CD4-positive, alpha-beta T cell treated with Interleukin-15 for 1 hour (primary cell): ENCODE data around the gene CFAP299.
"Not testable (repeated sequence)": the region's sequence is repeated elsewhere in the genome, so short reads cannot be mapped to it uniquely, and the experiment has no call there.

Experiments used
- DNase-seq: peaks from one replicate; pipeline ENCODE4 v3.0.0-alpha.2; 2020

Gene CFAP299

DNA sequence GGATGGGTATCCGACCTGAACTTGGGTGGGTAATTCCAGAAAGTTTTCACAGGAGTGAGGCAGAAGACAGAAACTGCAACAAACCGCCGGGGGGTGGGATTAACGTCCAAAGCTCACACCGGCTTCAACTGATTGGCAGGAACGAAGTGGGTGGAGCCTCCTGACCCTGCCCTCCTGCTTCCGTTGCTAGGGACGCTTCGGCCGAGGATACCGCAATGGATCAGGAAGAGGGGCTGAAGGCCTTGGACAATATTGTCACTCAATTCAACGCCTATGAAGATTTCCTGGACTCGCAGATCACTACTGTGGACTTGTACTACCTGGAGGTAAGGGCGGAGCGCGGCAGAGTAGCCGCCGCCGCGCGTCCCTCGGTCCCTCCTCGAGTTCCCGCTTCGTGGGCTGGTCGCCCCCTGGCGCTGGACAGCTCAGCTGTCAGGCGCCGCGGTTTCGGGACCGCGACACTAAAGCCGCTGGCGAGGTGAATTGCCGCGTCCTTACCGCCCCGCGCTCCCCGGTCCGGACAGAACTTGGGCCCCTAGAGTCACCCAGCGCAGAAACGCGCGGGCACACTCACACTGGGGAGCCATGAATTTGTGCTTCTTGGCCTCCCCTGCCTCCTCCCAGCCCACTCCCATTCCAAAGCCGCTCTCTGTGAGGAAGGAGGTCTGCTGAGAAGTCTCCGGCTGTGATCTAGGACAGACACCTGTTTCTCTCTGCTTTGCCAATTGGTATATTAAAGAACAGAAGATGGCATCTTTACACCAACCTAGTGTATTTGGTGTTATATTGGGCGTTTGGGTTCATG lies at the start of gene CFAP299:
TSS of gene CFAP299 (plus strand) at position 177 of the 805 bp plus-strand sequence.
- DNase-seq: peak; percentile 68

DNA sequence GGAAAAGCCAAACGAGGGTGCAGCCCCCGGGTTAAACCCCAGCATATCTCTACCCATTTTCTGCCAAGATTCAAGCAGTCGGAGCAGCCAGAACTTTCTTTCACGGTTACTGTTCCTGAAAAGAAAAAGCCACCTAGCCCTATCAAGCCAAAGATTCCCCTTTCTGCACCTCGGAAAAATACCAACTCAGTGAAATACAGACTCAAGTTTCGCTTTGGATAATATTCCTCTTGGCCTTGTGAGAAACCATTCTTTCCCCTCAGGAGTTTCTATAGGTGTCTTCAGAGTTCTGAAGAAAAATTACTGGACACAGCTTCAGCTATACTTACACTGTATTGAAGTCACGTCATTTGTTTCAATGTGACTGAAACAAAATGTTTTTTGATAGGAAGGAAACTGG lies 49.1 kb upstream of the CFAP299 start:
- no peak for DNase-seq

- not testable (repeated sequence) for DNase-seq
These were observed 44.9 kb upstream of the CFAP299 start for GRCh38 chr4:80290665-80291064.

GRCh38 chr4:80294206-80294605 lies 41.3 kb upstream of the CFAP299 start:
- no peak for DNase-seq

GRCh38 chr4:80295336-80295735 lies 40.2 kb upstream of the CFAP299 start:
- no peak for DNase-seq

- no peak for DNase-seq
These were observed 39.7 kb upstream of the CFAP299 start for GRCh38 chr4:80295826-80296225.

DNA sequence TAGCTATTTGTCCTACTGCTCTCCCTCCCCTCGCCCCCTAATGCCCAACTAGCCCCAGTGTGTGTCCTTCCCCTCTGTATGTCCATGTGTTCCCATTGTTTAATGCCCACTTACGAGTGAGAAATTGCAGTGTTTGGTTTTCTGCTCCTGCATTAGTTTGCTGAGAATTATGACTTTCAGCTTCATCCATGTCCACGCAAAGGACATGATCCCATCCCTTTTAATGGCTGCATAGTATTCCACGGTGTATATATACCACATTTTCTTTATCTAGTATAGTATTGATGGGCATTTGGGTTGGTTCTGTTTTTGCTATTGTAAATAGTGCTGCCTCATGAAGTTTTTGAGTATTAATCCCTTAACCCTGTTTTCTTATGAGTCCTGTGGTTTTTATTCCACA lies 33.6 kb upstream of the CFAP299 start:
- no peak for DNase-seq

GRCh38 chr4:80302616-80303223 lies 32.8 kb upstream of the CFAP299 start:
- no peak for DNase-seq

DNA sequence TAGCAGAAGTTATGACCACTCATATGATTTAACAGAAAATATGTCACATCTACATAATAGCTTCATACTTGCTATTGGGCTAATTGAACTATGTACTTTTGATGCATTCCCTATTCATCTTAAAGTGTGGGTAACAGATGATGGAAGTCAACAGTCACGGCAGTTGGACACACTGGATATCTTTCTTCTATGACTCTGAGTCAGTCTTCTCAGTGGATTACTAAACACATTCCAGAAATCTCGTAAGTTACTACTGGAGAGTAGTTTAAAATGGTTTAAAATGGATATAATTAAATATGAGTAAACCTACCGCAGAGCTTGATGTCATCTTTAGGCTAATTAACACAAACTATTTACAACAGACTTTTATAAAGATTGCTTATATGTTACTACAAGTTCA lies 30.1 kb upstream of the CFAP299 start:
- no peak for DNase-seq

GRCh38 chr4:80306260-80306659 lies 29.3 kb upstream of the CFAP299 start:
- no peak for DNase-seq

GRCh38 chr4:80307183-80307735 lies 28.3 kb upstream of the CFAP299 start:
- DNase-seq: no peak

- no peak for DNase-seq
These were observed 27.6 kb upstream of the CFAP299 start for GRCh38 chr4:80307774-80308465.

GRCh38 chr4:80308466-80308822 lies 27.1 kb upstream of the CFAP299 start:
- DNase-seq: no peak

DNA sequence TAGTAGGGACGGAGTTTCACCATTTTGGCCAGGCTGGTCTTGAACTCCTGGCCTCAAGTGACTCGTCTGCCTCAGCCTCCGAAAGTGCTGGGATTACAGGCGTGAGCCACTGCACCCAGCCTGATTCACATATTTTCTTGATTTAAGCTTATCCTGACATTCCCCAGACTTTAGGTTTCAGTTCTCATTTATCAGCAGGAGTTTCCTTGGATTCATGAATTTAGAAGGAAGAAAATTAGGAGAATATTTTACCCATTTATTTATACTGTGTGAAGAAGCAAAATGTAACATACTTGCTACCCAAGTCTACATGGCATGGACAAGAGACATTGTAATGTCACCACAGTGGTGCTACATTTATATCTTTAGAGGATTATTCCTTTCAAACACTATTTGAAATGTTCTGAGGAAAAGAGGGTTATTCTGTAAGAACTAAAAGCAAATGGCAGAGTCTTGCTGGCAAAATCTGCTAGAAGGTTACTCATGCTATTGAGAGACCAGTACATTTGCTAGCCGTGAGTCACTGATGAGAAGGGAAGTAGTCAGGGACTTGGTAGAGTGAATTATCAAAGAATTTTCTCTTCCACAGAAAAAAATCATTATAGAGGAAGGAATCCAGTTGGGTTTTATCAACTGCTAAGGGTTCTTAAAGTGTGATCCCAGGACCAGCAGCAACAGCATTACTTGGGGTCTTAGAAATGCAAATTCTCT lies 26.1 kb upstream of the CFAP299 start:
- DNase-seq: no peak

GRCh38 chr4:80311130-80311529 lies 24.4 kb upstream of the CFAP299 start:
- no peak for DNase-seq

DNA sequence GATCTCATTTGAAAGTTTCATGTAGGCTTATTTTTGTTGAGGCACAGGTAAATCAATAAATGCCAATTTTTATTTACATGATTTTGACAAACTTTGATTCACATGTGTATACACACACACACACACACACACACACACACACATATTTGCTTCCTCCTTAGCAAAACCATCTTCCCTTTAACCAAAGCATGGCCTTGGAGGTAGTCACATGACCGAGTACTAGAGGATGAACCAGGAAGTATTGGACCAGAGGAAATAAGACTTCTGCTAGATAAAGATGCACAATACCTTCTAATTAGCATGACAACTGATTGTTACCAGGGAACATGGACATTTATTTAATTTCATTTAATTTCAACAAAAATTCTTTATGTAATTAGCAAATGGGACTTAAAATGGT lies 23.4 kb upstream of the CFAP299 start:
- DNase-seq: no peak

GRCh38 chr4:80313627-80314026 lies 21.9 kb upstream of the CFAP299 start:
- no peak for DNase-seq

GRCh38 chr4:80315848-80316247 lies 19.7 kb upstream of the CFAP299 start:
- DNase-seq: not testable (repeated sequence)

DNA sequence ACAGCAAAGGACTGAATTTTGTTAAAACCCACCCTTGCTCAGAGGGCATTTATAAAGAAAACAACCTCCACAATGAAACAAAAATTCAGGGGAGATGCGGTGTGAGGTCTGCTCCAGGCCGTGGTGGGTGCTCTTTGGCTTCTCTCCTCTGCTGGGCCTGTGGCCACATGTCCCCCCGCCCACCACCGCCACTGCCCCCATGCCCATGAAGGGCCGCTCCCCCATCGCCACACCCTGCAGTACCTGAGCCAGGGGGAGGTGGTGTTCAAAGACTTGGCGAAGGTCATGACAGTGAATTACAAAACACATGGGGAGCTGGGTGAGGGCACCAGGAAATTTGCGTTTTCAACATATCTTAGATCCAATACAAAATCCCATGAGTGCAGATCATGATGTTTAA lies 14.2 kb upstream of the CFAP299 start:
- no peak for DNase-seq

DNA sequence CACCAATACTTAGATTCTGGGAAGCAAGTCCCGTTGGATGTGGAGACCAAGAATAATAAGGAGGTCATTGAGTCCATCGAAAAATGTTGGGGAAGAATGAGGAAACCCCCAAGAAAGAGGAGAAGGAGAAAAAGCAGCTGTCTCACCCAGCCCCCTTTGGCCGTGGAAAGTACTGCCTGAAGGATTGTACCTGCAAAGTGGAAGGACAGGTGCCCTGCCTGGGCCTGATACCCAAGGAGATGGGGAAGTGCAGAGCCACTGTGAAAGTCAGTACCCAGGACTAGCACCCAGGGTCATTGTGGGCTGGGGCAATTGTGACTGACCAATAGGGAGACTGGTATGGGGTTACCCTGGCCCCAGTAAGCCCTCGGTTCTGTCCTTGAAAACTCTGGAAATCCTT lies 13.8 kb upstream of the CFAP299 start:
- DNase-seq: no peak

DNA sequence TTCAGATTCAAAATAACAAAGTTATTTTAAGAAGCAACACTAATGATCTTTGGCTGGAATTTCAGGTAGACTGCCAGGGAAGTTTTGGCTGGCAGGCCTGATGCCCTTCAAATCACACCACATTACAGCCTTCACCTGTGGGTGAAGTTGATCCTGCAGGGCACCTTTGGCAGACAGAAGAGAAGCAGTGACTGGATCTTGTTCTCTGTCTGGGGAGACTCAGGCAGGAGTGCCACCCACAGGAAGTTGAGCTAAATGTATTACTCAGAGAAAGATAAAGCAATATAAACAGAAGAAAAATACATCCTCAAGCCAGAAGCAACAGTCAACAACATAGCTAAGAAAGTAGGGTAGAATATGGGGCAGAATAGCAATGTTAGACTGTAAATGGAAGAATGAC lies 12.8 kb upstream of the CFAP299 start:
- no peak for DNase-seq

- no peak for DNase-seq
These were observed 11.4 kb upstream of the CFAP299 start for GRCh38 chr4:80324171-80324570.

GRCh38 chr4:80331693-80332092 lies 3.8 kb upstream of the CFAP299 start:
- no peak for DNase-seq
